Activated T-helper 17 cell treated with anti-CD3 and anti-CD28 coated beads, Interleukin-2, amount 50 U/mL, for 72 hours (primary cell): ENCODE results near the gene LPCAT3. TPM values are rescaled to one million over a fixed set of nuclear protein-coding genes. Genes with fewer than 3 reads are reported as not detected.
A peak's percentile ranks its signal among the peaks of the same experiment; 100 is the strongest.

Experiments used
- ATAC-seq: fragments of 150-1000 bp; cut with Tn5 transposase; replicated peaks from 2 replicates; pipeline ENCODE4 v1.10.0; 2021; ENCODE audit warnings: mild to moderate bottlenecking, moderate library complexity
- H3K27ac Mint-ChIP-seq: one replicate; pipeline ENCODE4 v1.8.0; 2022; ENCODE audit warnings: mixed read lengths
- H3K27me3 Mint-ChIP-seq: one replicate; pipeline ENCODE4 v1.8.0; 2022; ENCODE audit warnings: mixed read lengths
- H3K36me3 Mint-ChIP-seq: one replicate; pipeline ENCODE4 v1.8.0; 2022; ENCODE audit warnings: low read depth, mild to moderate bottlenecking, mixed read lengths
- H3K4me1 Mint-ChIP-seq: one replicate; pipeline ENCODE4 v1.8.0; 2022; ENCODE audit warnings: mixed read lengths
- H3K4me3 Mint-ChIP-seq: one replicate; pipeline ENCODE4 v1.8.0; 2022; ENCODE audit warnings: mild to moderate bottlenecking, mixed read lengths
- H3K9me3 Mint-ChIP-seq: one replicate; pipeline ENCODE4 v1.8.0; 2022; ENCODE audit warnings: mixed read lengths
- total RNA-seq, 2 donors: library from RNA; stranded (reverse); gene quantifications; one replicate each; pipeline ENCODE4 v1.2.3, GENCODE V29; 2022

LPCAT3 gene
- total RNA-seq, 2 donors from 2014 or later = 13.2 to 34.8 TPM

GRCh38 chr12:6951551-6952120, 66.6 kb downstream of the LPCAT3 start:
- Mint-ChIP-seq H3K27me3 (no peaks in the 10 kb centered on the region), H3K9me3 (no peaks in the 10 kb centered on the region), H3K27ac (peak overlapping the region; percentile 100), H3K4me1 (peaks cover 58% of the 10 kb centered on the region), H3K36me3 (peaks cover 86% of the 10 kb centered on the region), H3K4me3 (peak overlapping the region; percentile 87)
- peak; percentile 8 for ATAC-seq

GRCh38 chr12:6950811-6951540, 67.3 kb downstream of the LPCAT3 start, which contains the start of gene PTPN6:
TSS of gene PTPN6 (plus strand) at chr12:6951356. CDS start at chr12:6951513, 157 bp downstream.
- Mint-ChIP-seq H3K36me3 (peaks cover 86% of the 10 kb centered on the region), H3K4me1 (peaks cover 51% of the 10 kb centered on the region), H3K27me3 (no peaks in the 10 kb centered on the region), H3K9me3 (no peaks in the 10 kb centered on the region), H3K27ac (peak within 1 kb of the TSS; percentile 100), H3K4me3 (peak within 1 kb of the TSS; percentile 87)
- peak; percentile 6 for ATAC-seq

- ATAC-seq = no peak
- Mint-ChIP-seq H3K9me3 (no peaks in the 10 kb centered on the region), H3K4me3 (peak overlapping the region; percentile 87), H3K27me3 (no peaks in the 10 kb centered on the region), H3K36me3 (peaks cover 86% of the 10 kb centered on the region), H3K27ac (peak overlapping the region; percentile 100), H3K4me1 (peaks cover 48% of the 10 kb centered on the region)
Observed at GRCh38 chr12:6950401-6950801, 67.9 kb downstream of the LPCAT3 start.

- H3K4me3 Mint-ChIP-seq = peak overlapping the region; percentile 87
- no peak for ATAC-seq
- H3K4me1 Mint-ChIP-seq = peaks cover 38% of the 10 kb centered on the region
- H3K27me3 Mint-ChIP-seq = no peaks in the 10 kb centered on the region
- H3K36me3 Mint-ChIP-seq = peaks cover 86% of the 10 kb centered on the region
- H3K27ac Mint-ChIP-seq = peak overlapping the region; percentile 100
- no peaks in the 10 kb centered on the region for H3K9me3 Mint-ChIP-seq
Observed at GRCh38 chr12:6948873-6949594, 69.2 kb downstream of the LPCAT3 start.

- H3K4me1 Mint-ChIP-seq = peaks cover 42% of the 10 kb centered on the region
- H3K27me3 Mint-ChIP-seq = no peaks in the 10 kb centered on the region
- peaks cover 82% of the 10 kb centered on the region for H3K36me3 Mint-ChIP-seq
- peak overlapping the region; percentile 87 for H3K4me3 Mint-ChIP-seq
- H3K27ac Mint-ChIP-seq = peak overlapping the region; percentile 100
- no peaks in the 10 kb centered on the region for H3K9me3 Mint-ChIP-seq
- no peak for ATAC-seq
Observed at GRCh38 chr12:6947615-6948014, 70.7 kb downstream of the LPCAT3 start.

GRCh38 chr12:6946920-6947374, 71.3 kb downstream of the LPCAT3 start:
- Mint-ChIP-seq H3K36me3 (peaks cover 82% of the 10 kb centered on the region), H3K27ac (peak overlapping the region; percentile 100), H3K4me1 (peaks cover 42% of the 10 kb centered on the region), H3K4me3 (peak overlapping the region; percentile 87), H3K27me3 (no peaks in the 10 kb centered on the region), H3K9me3 (no peaks in the 10 kb centered on the region)
- ATAC-seq = no peak

GRCh38 chr12:6946033-6946919, 72.0 kb downstream of the LPCAT3 start:
- Mint-ChIP-seq H3K9me3 (no peaks in the 10 kb centered on the region), H3K4me3 (peak overlapping the region; percentile 87), H3K4me1 (peaks cover 42% of the 10 kb centered on the region), H3K27ac (peak overlapping the region; percentile 100), H3K36me3 (peaks cover 81% of the 10 kb centered on the region), H3K27me3 (no peaks in the 10 kb centered on the region)
- ATAC-seq = peak; percentile 55

GRCh38 chr12:6945613-6946012, 72.7 kb downstream of the LPCAT3 start:
- peak overlapping the region; percentile 87 for H3K4me3 Mint-ChIP-seq
- peaks cover 82% of the 10 kb centered on the region for H3K36me3 Mint-ChIP-seq
- H3K4me1 Mint-ChIP-seq = peaks cover 41% of the 10 kb centered on the region

GRCh38 chr12:6944381-6945186, 73.7 kb downstream of the LPCAT3 start:
- H3K27ac Mint-ChIP-seq = peak overlapping the region; percentile 100
- no peaks in the 10 kb centered on the region for H3K9me3 Mint-ChIP-seq
- H3K36me3 Mint-ChIP-seq = peaks cover 91% of the 10 kb centered on the region
- no peaks in the 10 kb centered on the region for H3K27me3 Mint-ChIP-seq
- peak; percentile 59 for ATAC-seq
- peak overlapping the region; percentile 87 for H3K4me3 Mint-ChIP-seq
- peaks cover 33% of the 10 kb centered on the region for H3K4me1 Mint-ChIP-seq

More at GRCh38 chr12:6945613-6946012, 72.7 kb downstream of the LPCAT3 start:
- Mint-ChIP-seq H3K9me3 (no peaks in the 10 kb centered on the region), H3K27ac (peak overlapping the region; percentile 100), H3K27me3 (no peaks in the 10 kb centered on the region)
- ATAC-seq = no peak

GRCh38 chr12:6943722-6944380, 74.4 kb downstream of the LPCAT3 start, which contains the start of the genes C12orf57 and RNU7-1:
TSS of gene C12orf57 (plus strand) at chr12:6944022. CDS start at chr12:6944122, 100 bp downstream.
TSS of gene RNU7-1 (plus strand) at chr12:6943816.
- H3K4me1 Mint-ChIP-seq = peaks cover 30% of the 10 kb centered on the region
- peak; percentile 50 for ATAC-seq
- H3K36me3 Mint-ChIP-seq = peaks cover 91% of the 10 kb centered on the region
- H3K4me3 Mint-ChIP-seq = peak within 1 kb of the TSS; percentile 87
- H3K9me3 Mint-ChIP-seq = no peaks in the 10 kb centered on the region
- H3K27ac Mint-ChIP-seq = peak within 1 kb of the TSS; percentile 100
- no peaks in the 10 kb centered on the region for H3K27me3 Mint-ChIP-seq

- Mint-ChIP-seq H3K27me3 (no peaks in the 10 kb centered on the region), H3K4me1 (peaks cover 28% of the 10 kb centered on the region), H3K27ac (peak overlapping the region; percentile 100), H3K4me3 (peak overlapping the region; percentile 87), H3K9me3 (no peaks in the 10 kb centered on the region), H3K36me3 (peaks cover 88% of the 10 kb centered on the region)
- peak; percentile 53 for ATAC-seq
Observed at GRCh38 chr12:6943389-6943721, 74.9 kb downstream of the LPCAT3 start.

- peak overlapping the region; percentile 100 for H3K27ac Mint-ChIP-seq
- H3K36me3 Mint-ChIP-seq = peaks cover 85% of the 10 kb centered on the region
- H3K4me1 Mint-ChIP-seq = peaks cover 24% of the 10 kb centered on the region
- peak overlapping the region; percentile 87 for H3K4me3 Mint-ChIP-seq
- H3K27me3 Mint-ChIP-seq = no peaks in the 10 kb centered on the region
- no peaks in the 10 kb centered on the region for H3K9me3 Mint-ChIP-seq
- no peak for ATAC-seq
Observed at GRCh38 chr12:6942331-6942665, 76.0 kb downstream of the LPCAT3 start.

- Mint-ChIP-seq H3K4me3 (peak overlapping the region; percentile 87), H3K4me1 (peaks cover 21% of the 10 kb centered on the region), H3K9me3 (no peaks in the 10 kb centered on the region), H3K27ac (peak overlapping the region; percentile 100), H3K36me3 (peaks cover 84% of the 10 kb centered on the region), H3K27me3 (no peaks in the 10 kb centered on the region)
- no peak for ATAC-seq
Observed at GRCh38 chr12:6941782-6942181, 76.5 kb downstream of the LPCAT3 start.
